OCI-LY7 (cell line): ENCODE data around the gene G6PC3.
"Not testable (repeated sequence)": the region's sequence is repeated elsewhere in the genome, so short reads cannot be mapped to it uniquely, and the experiment has no call there.

Experiments used
- CTCF ChIP-seq: fragments of 200-600 bp; sonication (generic); conservative IDR thresholded peaks from 2 replicates; pipeline ENCODE4 v1.5.1; 2014; ENCODE audit warnings: mild to moderate bottlenecking, antibody characterized with exemption, low read length, moderate library complexity, mixed read lengths
- EZH2phosphoT487 ChIP-seq: fragments of 200-600 bp; sonication (generic); IDR thresholded peaks from 2 replicates; pipeline ENCODE4 v1.6.1; 2018; ENCODE audit warnings: low read depth, borderline replicate concordance, mild to moderate bottlenecking, mixed run types, antibody characterized with exemption, low read length, moderate library complexity, mixed read lengths

- not testable (repeated sequence) for TF ChIP-seq EZH2phosphoT487, CTCF
Observed at GRCh38 chr17:44120281-44120680, 49.7 kb downstream of the G6PC3 start.
